ENCODE results near the gene LRRC4.
A peak's percentile ranks its signal among the peaks of the same experiment; 100 is the strongest.

The LRRC4 gene

GRCh38 chr7:128041203-128041602, 10.0 kb upstream of the LRRC4 start:
- TF ChIP-seq CTCF (IDR thresholded peaks at IDR 0.05; ENCODE audit: insufficient read depth, low read depth, low read length, missing control alignments), result no peak
- H3K4me3 ChIP-seq (ENCODE audit: low read length), result no peak overlapping the region
- peak; percentile 81 for DNase-seq (ENCODE audit: low read depth)

DNA sequence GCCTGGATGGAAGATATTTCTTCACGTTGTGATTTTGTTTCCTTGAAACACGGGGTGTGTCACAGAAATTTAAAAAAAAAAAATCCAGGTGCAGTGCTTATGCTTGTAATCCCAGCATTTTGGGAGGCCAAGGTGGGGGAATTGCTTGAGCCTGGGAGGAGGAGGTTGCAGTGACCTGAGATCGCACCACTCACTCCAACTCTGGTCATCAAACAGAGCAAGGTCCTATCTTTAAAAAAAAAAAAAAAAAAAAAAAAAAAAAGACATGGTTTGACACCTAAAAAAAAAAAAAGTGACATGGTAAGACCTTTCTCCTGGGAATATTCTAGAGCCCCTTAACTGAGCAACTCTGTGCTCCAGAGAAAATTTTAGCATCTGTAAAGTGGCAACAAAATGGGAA, 9.0 kb upstream of the LRRC4 start:
- DNase-seq (ENCODE audit: low read depth), result no peak

GRCh38 chr7:128039544-128039953, 8.3 kb upstream of the LRRC4 start:
- H3K4me3 ChIP-seq (ENCODE audit: low read length), result no peak overlapping the region
- no peak for DNase-seq (ENCODE audit: low read depth)
- no peak for TF ChIP-seq CTCF (IDR thresholded peaks at IDR 0.05; ENCODE audit: insufficient read depth, low read depth, low read length, missing control alignments)

More for the DNA sequence above, 9.0 kb upstream of the LRRC4 start:
- no peak overlapping the region for H3K4me3 ChIP-seq (ENCODE audit: low read length)
- no peak for TF ChIP-seq CTCF (IDR thresholded peaks at IDR 0.05; ENCODE audit: insufficient read depth, low read depth, low read length, missing control alignments)

- no peak overlapping the region for H3K4me3 ChIP-seq (ENCODE audit: low read length)
- TF ChIP-seq CTCF (IDR thresholded peaks at IDR 0.05; ENCODE audit: insufficient read depth, low read depth, low read length, missing control alignments), result no peak
- DNase-seq (ENCODE audit: low read depth), result no peak
Measured at GRCh38 chr7:128037880-128038619, 6.8 kb upstream of the LRRC4 start.

DNA sequence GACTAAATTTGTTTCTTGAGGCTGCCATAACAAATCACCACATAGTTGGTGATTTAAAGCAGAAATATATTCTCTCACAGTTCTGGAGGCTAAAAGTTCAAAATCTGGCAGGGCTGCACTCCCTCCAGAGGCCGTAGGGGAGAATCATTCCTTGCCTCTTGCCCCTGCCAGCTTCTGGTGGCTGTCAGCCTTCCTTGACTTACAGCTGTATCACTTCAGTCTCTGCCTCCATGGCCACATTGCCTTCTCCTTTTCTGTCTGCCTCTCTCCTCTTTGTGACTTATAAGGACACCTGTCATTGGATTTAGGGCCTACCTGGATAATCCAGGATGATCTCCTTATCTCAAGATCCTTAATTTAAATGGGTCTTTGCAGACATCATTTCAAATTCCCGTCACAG, 5.8 kb upstream of the LRRC4 start:
- no peak for DNase-seq (ENCODE audit: low read depth)
- TF ChIP-seq CTCF (IDR thresholded peaks at IDR 0.05; ENCODE audit: insufficient read depth, low read depth, low read length, missing control alignments), result no peak

GRCh38 chr7:128036226-128036940, 5.1 kb upstream of the LRRC4 start:
- no peak for TF ChIP-seq CTCF (IDR thresholded peaks at IDR 0.05; ENCODE audit: insufficient read depth, low read depth, low read length, missing control alignments)
- no peak overlapping the region for H3K4me3 ChIP-seq (ENCODE audit: low read length)
- no peak for DNase-seq (ENCODE audit: low read depth)

More for the DNA sequence above, 5.8 kb upstream of the LRRC4 start:
- H3K4me3 ChIP-seq (ENCODE audit: low read length), result no peak overlapping the region

Measured in epithelial cell of esophagus (primary cell).